Activated CD4-positive, alpha-beta T cell treated with anti-CD3 and anti-CD28 coated beads, Interleukin-2, amount 50 U/mL, for 1 hour (primary cell): Measurements from ENCODE around the gene SRPRB.

Source experiments
- DNase-seq: peaks from one replicate; pipeline ENCODE4 v3.0.0-alpha.2; 2020

The SRPRB gene

GRCh38 chr3:133828576-133829309 lies 23.1 kb downstream of the SRPRB start:
- DNase-seq, result no peak

- no peak for DNase-seq
Measured at GRCh38 chr3:133829310-133829707, 23.7 kb downstream of the SRPRB start.

GRCh38 chr3:133830071-133830470 lies 24.5 kb downstream of the SRPRB start:
- DNase-seq, result no peak

- DNase-seq, result no peak
Measured at GRCh38 chr3:133831966-133832801, 26.6 kb downstream of the SRPRB start.

- DNase-seq, result no peak
Measured at GRCh38 chr3:133832802-133833144, 27.2 kb downstream of the SRPRB start.

GRCh38 chr3:133833267-133833666 lies 27.7 kb downstream of the SRPRB start:
- DNase-seq, result no peak

- no peak for DNase-seq
Measured at GRCh38 chr3:133833880-133834620, 28.4 kb downstream of the SRPRB start.

- no peak for DNase-seq
Measured at GRCh38 chr3:133834621-133835417, 29.2 kb downstream of the SRPRB start.

- no peak for DNase-seq
Measured at GRCh38 chr3:133835418-133835743, 29.8 kb downstream of the SRPRB start.

GRCh38 chr3:133835961-133836360 lies 30.3 kb downstream of the SRPRB start:
- DNase-seq, result no peak

GRCh38 chr3:133836497-133837158 lies 31.0 kb downstream of the SRPRB start:
- no peak for DNase-seq

GRCh38 chr3:133837487-133838295 lies 32.1 kb downstream of the SRPRB start:
- DNase-seq, result no peak

- DNase-seq, result no peak
Measured at GRCh38 chr3:133838296-133838789, 32.7 kb downstream of the SRPRB start.

GRCh38 chr3:133838916-133839800 lies 33.5 kb downstream of the SRPRB start:
- DNase-seq, result no peak

GRCh38 chr3:133840055-133840737 lies 34.6 kb downstream of the SRPRB start:
- no peak for DNase-seq

GRCh38 chr3:133840767-133841166 lies 35.2 kb downstream of the SRPRB start:
- no peak for DNase-seq

- DNase-seq, result no peak
Measured at GRCh38 chr3:133841196-133841595, 35.6 kb downstream of the SRPRB start.

- DNase-seq, result no peak
Measured at GRCh38 chr3:133842158-133842557, 36.5 kb downstream of the SRPRB start.

- no peak for DNase-seq
Measured at GRCh38 chr3:133843634-133844033, 38.0 kb downstream of the SRPRB start.

- no peak for DNase-seq
Measured at GRCh38 chr3:133845127-133845526, 39.5 kb downstream of the SRPRB start.
